Renal cortex interstitium (tissue), 11 donors: ENCODE results near the gene SERPINH1. TPM values are rescaled to one million over a fixed set of nuclear protein-coding genes. Genes with fewer than 3 reads are reported as not detected.
A peak's percentile ranks its signal among the peaks of the same experiment; 100 is the strongest.

Source experiments
- DNase-seq, 11 donors: peaks; one replicate each; pipeline ENCODE4 v3.0.0-alpha.2; 2013; ENCODE audit warnings: low read depth in 9 of 11, low spot score in 4 of 11; ENCODE audit errors: extremely low read depth in 1 of 11
- polyA plus RNA-seq, 3 donors: library from polyadenylated mRNA; unstranded; fragments of 120-200 nt; gene quantifications; one replicate each; pipeline ENCODE4 v1.2.1, GENCODE V29; 2013; ENCODE audit not compliant: insufficient read length in 3 of 3

The SERPINH1 gene
- polyA plus RNA-seq, 3 donors = 282 to 410 (median 306) TPM

DNA sequence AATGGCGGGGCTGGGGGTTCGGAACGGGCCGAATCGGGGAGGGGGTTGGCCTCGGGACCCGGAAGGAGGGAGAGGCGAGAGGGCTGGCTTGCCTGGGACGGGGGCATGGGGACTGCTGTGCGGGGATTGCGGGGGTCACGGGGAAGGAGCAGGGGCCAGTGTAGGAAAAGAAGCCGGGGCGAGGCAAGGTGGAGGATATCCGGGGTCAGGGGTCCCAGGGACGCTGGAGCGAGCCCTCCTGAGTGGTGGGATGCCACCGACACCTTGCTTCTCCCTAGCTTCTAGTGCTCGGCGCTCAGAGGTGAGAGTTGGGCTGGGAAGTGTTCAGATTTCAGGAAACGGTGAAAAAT, 35.9 kb upstream of the SERPINH1 start:
- DNase-seq = no peak

- DNase-seq = no peak
Observed at GRCh38 chr11:75527130-75527529, 34.9 kb upstream of the SERPINH1 start.

DNA sequence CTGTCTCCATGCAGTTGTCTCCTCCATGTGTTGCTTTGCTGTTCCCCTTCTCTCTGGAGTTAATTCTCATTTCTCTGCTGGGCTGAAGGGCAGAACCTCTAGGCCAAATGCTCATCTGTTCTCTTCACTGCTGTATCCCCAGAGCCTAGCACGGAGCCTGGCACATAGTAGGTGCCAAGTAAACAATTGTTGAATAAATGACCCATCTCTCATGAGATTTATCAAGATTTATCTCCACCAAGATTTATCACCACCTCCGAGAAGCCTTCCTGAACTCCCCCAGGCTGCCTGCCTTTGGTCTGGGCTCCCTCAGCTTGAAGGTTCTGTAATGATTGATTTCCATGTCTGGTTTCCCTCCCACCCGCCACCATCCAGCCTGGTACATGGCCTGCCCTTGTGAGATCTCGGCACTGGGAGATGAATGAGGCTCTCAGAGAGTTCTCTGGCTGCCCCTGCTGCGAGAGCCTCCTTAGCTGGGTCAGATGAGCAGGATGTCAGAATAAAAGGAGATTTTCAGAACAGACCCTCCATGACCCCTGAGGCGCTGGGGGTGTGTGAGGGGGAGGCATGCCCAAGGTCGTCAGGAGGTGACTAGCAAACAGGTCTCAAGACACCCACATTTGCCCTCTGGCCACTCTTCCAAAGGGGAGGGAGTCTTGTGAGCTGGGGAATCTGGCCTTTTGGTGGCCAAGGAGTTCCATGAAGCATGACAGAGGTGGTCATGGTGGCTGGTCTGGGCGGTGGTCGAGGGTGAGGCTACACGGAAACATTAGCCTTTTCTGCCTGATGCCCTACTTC, 33.9 kb upstream of the SERPINH1 start:
- no peak for DNase-seq

DNA sequence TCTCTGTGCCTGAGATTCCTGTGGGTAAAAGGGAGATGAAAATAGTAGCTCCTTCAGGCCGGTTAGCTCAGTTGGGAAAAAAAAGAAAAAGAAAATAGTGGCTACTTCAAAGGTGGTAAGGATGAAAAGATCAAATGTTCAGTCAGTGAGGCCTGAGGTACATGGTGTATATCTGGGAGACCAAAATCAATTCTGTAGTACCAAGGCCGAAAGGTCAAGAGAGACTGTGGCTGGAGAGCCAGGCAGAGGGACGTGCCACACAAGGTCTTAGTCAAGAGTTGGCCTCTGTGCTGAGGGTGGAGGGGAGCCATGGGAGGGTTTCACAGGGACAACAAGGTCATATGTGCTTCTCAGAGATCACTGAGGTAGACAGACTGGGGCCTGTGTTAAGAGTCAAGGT, 31.5 kb upstream of the SERPINH1 start:
- no peak for DNase-seq

GRCh38 chr11:75531325-75531724, 30.7 kb upstream of the SERPINH1 start:
- DNase-seq = no peak

DNA sequence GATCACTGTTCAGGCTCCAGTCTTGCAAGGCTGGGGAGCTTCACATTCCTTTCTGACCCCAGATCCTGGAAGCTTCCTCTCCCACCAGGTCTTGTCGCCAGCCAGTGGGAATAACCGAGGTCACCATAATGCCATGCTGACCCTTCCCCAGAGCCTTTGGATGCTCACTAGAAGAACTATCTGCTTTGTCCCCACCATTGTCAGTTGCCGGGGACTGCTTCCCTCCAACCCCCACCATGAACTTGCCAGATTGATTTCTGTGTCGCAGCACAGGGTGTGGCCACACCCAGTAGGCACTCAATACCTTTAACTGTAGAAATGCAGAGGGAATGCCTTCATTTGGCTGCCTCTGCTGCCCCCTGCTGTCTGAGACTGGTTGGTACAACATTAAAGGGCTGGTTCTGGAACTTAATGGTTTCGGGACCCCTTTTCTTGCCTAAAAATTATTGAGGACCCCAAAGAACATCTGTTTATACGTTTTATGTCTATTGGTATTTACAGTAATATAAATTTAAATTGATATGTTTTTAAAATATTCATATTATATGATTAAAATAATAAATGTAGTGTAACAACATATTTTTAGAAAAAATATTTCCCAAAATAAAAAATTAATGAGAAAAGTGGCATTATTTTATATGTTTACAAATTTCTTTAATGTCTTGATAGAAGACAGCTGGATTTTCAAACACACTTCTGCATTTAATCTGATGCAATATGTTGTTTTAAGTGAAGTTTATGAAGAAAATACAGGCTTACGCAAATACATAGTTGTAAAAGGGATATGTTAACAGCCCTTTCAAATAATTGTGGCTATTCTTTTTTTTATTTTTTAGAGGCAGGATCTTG, 29.6 kb upstream of the SERPINH1 start:
- DNase-seq = peak in 7 of 11 donors; percentile 39 to 67 (median 54)

GRCh38 chr11:75533896-75534258, 28.2 kb upstream of the SERPINH1 start:
- DNase-seq = no peak

- DNase-seq = no peak
Observed at GRCh38 chr11:75534259-75535069, 27.6 kb upstream of the SERPINH1 start.

GRCh38 chr11:75535071-75535470, 27.0 kb upstream of the SERPINH1 start:
- no peak for DNase-seq

- DNase-seq = no peak
Observed at GRCh38 chr11:75536786-75537641, 25.0 kb upstream of the SERPINH1 start.

DNA sequence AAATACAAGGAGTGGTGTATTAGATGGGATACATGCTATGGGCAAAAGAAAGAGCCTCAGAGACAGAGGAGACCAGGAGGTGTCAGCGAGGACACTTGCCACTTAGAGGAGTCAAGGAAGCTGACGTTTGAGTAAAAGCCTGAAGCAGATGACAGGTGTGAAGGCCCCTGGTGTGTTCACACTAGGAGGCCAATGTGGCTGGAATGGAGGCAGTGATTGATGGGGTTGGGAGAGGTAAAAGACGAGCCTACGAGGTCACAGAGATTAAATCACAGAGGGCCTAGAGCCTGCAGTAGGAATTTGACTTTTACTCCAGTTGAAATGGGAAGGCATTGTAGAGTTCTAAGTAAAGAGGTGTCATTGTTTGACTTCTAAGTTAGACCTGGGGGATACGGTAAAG, 24.3 kb upstream of the SERPINH1 start:
- no peak for DNase-seq

- no peak for DNase-seq
Observed at GRCh38 chr11:75538150-75538942, 23.7 kb upstream of the SERPINH1 start.

- DNase-seq = no peak
Observed at GRCh38 chr11:75539459-75540334, 22.4 kb upstream of the SERPINH1 start.

- no peak for DNase-seq
Observed at GRCh38 chr11:75541193-75542087, 20.6 kb upstream of the SERPINH1 start.

DNA sequence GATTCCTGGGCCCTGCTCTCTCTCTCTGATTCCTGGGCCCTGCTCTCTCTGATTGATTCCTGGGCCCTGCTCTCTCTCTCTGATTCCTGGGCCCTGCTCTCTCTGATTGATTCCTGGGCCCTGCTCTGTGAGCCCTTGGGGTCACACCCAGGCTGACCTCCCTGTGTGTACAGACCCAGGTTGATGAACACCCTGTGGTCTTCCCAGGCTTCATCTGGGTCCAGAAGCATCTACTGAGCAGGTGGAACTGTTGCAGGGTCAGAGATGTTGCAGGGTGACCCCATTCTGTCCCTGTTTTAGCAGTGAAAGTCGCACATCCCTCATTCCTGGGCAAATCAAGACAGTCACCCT, 20.0 kb upstream of the SERPINH1 start:
- DNase-seq = no peak

DNA sequence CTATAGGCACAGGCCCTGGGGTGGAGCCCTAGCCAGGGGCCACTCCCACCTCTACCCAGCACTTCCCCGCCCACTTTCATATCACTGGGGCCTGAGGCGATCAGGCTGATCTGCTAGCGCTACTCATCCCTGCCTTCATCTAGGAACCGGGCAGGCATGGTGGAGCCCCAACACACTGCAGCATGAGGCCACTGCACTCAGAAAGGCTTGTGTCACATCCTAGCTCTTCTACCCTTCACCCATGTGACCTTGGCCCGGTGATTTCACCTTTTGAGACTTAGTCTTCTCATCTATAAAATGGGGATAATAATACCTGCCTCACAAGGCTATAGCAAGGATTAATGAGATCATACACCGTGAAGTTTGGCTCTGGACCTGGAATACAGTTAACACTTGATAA, 18.2 kb upstream of the SERPINH1 start:
- no peak for DNase-seq
